OCI-LY7 (cell line): ENCODE results near the gene CTDSP1. TPM values are rescaled to one million over a fixed set of nuclear protein-coding genes. Genes with fewer than 3 reads are reported as not detected.

Experiments
- BruUV-seq: library from RNA; stranded (reverse); fragments of 400-500 nt; replicated peaks from 2 replicates; lab custom pipeline; 2021; lab: Mats Ljungman, UMichigan
- CTCF ChIA-PET: fragments of 300-600 bp; sonication (Branson Sonifier 250); formaldehyde crosslinking; loops from one replicate; lab custom pipeline; 2022; ENCODE audit warnings: antibody characterized with exemption; ENCODE audit not compliant: unreplicated experiment; lab: Charles Lee
- POLR2A ChIA-PET: fragments of 300-600 bp; sonication (Branson Sonifier 250); formaldehyde crosslinking; loops from one replicate; lab custom pipeline; 2022; ENCODE audit warnings: antibody characterized with exemption; lab: Charles Lee
- DNase-seq: peaks from one replicate; pipeline ENCODE4 v3.0.0-alpha.2; 2015; ENCODE audit warnings: low spot score
- H2AFZ ChIP-seq: fragments of 200-600 bp; sonication (generic), shearing (Covaris generic); 2 replicates; pipeline ENCODE4 v1.6.1; 2014; ENCODE audit warnings: mild to moderate bottlenecking, antibody characterized with exemption, low read length, moderate library complexity
- H3K27ac ChIP-seq: fragments of 200-600 bp; sonication (generic); 2 replicates; pipeline ENCODE4 v1.5.1; 2014; ENCODE audit warnings: mixed run types, low read depth, mild to moderate bottlenecking, moderate library complexity, low read length, inconsistent platforms; ENCODE audit not compliant: poor library complexity, severe bottlenecking
- H3K36me3 ChIP-seq: fragments of 200-600 bp; sonication (generic); 2 replicates; pipeline ENCODE4 v1.6.1; 2014; ENCODE audit warnings: mild to moderate bottlenecking, antibody characterized with exemption, low read length, moderate library complexity, mixed read lengths; ENCODE audit not compliant: insufficient read depth
- H3K4me1 ChIP-seq: fragments of 200-600 bp; sonication (generic); 2 replicates; pipeline ENCODE4 v1.5.1; 2014; ENCODE audit warnings: mild to moderate bottlenecking, low read length; ENCODE audit not compliant: insufficient read depth, poor library complexity, severe bottlenecking
- H3K4me2 ChIP-seq: fragments of 200-600 bp; sonication (generic); 2 replicates; pipeline ENCODE4 v1.6.1; 2014; ENCODE audit warnings: mild to moderate bottlenecking, low read length
- H3K4me3 ChIP-seq: fragments of 200-600 bp; sonication (generic); 2 replicates; pipeline ENCODE4 v1.5.1; 2014; ENCODE audit warnings: mild to moderate bottlenecking, low read depth, low read length; ENCODE audit not compliant: poor library complexity, severe bottlenecking
- H3K79me2 ChIP-seq: fragments of 200-600 bp; sonication (generic); 2 replicates; pipeline ENCODE4 v1.6.1; 2016; ENCODE audit warnings: low read depth, mild to moderate bottlenecking, low read length, moderate library complexity, mixed read lengths; ENCODE audit not compliant: insufficient read depth
- H3K9me2 ChIP-seq: fragments of 200-600 bp; sonication (generic); 2 replicates; pipeline ENCODE4 v1.6.1; 2016; ENCODE audit warnings: mild to moderate bottlenecking, low read length, mixed read lengths; ENCODE audit not compliant: insufficient read depth
- H3K9me3 ChIP-seq: fragments of 200-600 bp; sonication (generic); 2 replicates; pipeline ENCODE4 v1.6.1; 2014; ENCODE audit warnings: mild to moderate bottlenecking, mixed run types, low read length, mixed read lengths
- H4K20me1 ChIP-seq: fragments of 200-600 bp; sonication (generic); 2 replicates; pipeline ENCODE4 v1.6.1; 2014; ENCODE audit warnings: mild to moderate bottlenecking, antibody characterized with exemption, low read length, moderate library complexity, mixed read lengths; ENCODE audit not compliant: insufficient read depth
- EZH2phosphoT487 ChIP-seq: fragments of 200-600 bp; sonication (generic); IDR thresholded peaks from 2 replicates; pipeline ENCODE4 v1.6.1; 2018; ENCODE audit warnings: low read depth, borderline replicate concordance, mild to moderate bottlenecking, mixed run types, antibody characterized with exemption, low read length, moderate library complexity, mixed read lengths
- intact Hi-C: fragments of 100-400 bp; cut with micrococcal nuclease; formaldehyde crosslinking; loops from one replicate; pipeline ENCODE4 v1.10.0; 2022; ENCODE audit not compliant: unreplicated experiment
- total RNA-seq, 2 experiments: library from RNA; depleted of rRNA in 1 of 2; stranded (reverse); fragments of >200 nt in 1 of 2; shearing (Covaris generic) in 1 of 2; gene quantifications; 2 replicates each; pipeline ENCODE4 v1.2.3, GENCODE V29; 2014 to 2022
- TF ChIP-seq, protein P1 (sequence below): fragments of 200-600 bp; sonication (generic); conservative IDR thresholded peaks from 2 replicates; pipeline ENCODE4 v1.5.1; 2014; ENCODE audit warnings: mild to moderate bottlenecking, antibody characterized with exemption, low read length, moderate library complexity, mixed read lengths

The CTDSP1 gene
- total RNA-seq, 2 experiments from 2014 or later: 95.3 to 152 TPM

DNA sequence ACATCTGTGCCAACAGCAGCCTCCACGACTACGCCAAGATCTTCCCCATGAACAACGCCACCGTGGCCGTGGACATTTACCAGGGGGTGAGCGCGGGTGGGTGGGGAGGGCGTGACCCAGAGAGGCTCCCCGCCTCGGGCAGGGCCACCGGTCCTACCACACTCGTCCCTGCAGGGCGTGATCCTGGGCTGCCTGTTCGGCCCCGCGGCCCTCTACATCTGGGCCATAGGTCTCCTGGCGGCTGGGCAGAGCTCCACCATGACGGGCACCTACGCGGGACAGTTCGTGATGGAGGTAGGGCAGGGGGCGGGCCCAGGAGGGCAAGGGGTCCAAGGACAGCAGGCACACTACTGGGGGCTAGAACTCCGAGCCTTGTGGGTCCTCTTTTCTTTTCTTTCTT, 8.5 kb upstream of the CTDSP1 start:
- H4K20me1 ChIP-seq: no peaks in the 10 kb centered on the region
- no peak overlapping the region for H3K4me2 ChIP-seq
- no peak overlapping the region for H3K27ac ChIP-seq
- TF ChIP-seq, protein P1, sequence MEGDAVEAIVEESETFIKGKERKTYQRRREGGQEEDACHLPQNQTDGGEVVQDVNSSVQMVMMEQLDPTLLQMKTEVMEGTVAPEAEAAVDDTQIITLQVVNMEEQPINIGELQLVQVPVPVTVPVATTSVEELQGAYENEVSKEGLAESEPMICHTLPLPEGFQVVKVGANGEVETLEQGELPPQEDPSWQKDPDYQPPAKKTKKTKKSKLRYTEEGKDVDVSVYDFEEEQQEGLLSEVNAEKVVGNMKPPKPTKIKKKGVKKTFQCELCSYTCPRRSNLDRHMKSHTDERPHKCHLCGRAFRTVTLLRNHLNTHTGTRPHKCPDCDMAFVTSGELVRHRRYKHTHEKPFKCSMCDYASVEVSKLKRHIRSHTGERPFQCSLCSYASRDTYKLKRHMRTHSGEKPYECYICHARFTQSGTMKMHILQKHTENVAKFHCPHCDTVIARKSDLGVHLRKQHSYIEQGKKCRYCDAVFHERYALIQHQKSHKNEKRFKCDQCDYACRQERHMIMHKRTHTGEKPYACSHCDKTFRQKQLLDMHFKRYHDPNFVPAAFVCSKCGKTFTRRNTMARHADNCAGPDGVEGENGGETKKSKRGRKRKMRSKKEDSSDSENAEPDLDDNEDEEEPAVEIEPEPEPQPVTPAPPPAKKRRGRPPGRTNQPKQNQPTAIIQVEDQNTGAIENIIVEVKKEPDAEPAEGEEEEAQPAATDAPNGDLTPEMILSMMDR: no peak
- TF ChIP-seq EZH2phosphoT487: no peak
- H3K9me2 ChIP-seq: no peaks in the 10 kb centered on the region
- intact Hi-C loops: no loop called here
- peaks cover 21% of the 10 kb centered on the region for H3K4me1 ChIP-seq
- BruUV-seq: no TSS peak
- H3K4me3 ChIP-seq: no peak overlapping the region
- no peaks in the 10 kb centered on the region for H3K36me3 ChIP-seq
- ChIA-PET POLR2A (interaction anchor here (1.2 kb wide), 1 partner anchor 17 kb away, joined by 3 read pairs; no protein-coding TSS in a partner anchor), CTCF (no interaction called here)
- no peak overlapping the region for H2AFZ ChIP-seq
- no peak for DNase-seq
- no peaks in the 10 kb centered on the region for H3K79me2 ChIP-seq
- no peaks in the 10 kb centered on the region for H3K9me3 ChIP-seq

DNA sequence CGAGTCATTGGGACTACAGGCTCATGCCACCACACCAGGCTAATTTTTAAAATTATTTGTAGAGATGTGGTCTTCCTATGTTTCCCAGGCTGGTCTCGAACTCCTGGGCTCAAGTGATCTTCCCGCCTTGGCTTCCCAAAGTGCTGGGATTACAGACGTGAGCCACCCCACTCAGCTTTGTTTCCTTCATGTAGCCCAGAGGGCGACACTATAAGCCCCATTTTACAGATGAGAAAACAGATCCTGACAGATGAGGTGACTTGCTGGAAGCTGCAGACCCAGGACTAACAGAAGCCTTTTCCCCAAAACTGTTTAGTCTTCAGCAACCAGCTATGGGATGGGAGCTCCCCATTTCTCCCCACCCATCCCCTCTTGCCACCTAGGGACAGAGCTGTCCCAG, 7.2 kb upstream of the CTDSP1 start:
- Histone ChIP-seq H3K4me3 (no peak overlapping the region), H3K9me2 (no peaks in the 10 kb centered on the region), H3K4me2 (no peak overlapping the region), H2AFZ (no peak overlapping the region), H3K79me2 (no peaks in the 10 kb centered on the region), H3K36me3 (no peaks in the 10 kb centered on the region), H3K4me1 (peaks cover 32% of the 10 kb centered on the region), H3K9me3 (no peaks in the 10 kb centered on the region), H3K27ac (no peak overlapping the region), H4K20me1 (no peaks in the 10 kb centered on the region)
- CTCF ChIA-PET: interaction anchor here (0.9 kb wide), 1 partner anchor 120 kb away, joined by 3 read pairs; no protein-coding TSS in a partner anchor
- no peak for DNase-seq
- POLR2A ChIA-PET: interaction anchor here (0.7 to 1.8 kb wide), 5 partner anchors 13 to 96 kb away, joined by 3 to 7 read pairs (median 4); no protein-coding TSS in a partner anchor
- intact Hi-C loops: no loop called here
- no TSS peak for BruUV-seq
- no peak for TF ChIP-seq EZH2phosphoT487
- TF ChIP-seq, protein P1: no peak

DNA sequence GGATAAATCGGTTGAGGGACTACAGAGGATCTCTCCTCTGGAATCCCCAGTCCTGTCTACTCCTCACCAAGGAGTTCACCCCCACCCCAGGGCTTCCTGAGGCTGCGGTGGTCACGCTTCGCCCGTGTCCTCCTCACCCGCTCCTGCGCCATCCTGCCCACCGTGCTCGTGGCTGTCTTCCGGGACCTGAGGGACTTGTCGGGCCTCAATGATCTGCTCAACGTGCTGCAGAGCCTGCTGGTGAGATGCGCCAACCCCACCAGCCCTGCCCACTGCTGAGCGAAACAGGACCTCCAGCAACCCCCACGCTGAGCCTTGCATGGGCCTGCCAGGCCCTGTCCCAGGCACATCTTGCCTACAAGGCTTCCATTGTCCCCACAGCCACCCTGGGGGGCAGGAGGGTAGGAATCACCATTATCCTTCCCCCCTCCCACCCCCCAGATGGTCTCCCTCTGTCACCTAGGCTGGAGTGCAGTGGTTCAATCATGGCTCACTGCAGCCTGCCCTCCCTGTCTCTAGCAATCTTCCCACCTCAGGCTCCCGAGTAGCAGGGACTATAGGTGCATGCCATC, 6.7 kb upstream of the CTDSP1 start:
- H3K27ac ChIP-seq: no peak overlapping the region
- intact Hi-C loops: no loop called here
- no peak overlapping the region for H2AFZ ChIP-seq
- H3K36me3 ChIP-seq: no peaks in the 10 kb centered on the region
- no peak overlapping the region for H3K4me2 ChIP-seq
- TF ChIP-seq, protein P1: no peak
- no peak for TF ChIP-seq EZH2phosphoT487
- no peak overlapping the region for H3K4me3 ChIP-seq
- POLR2A ChIA-PET: interaction anchor here (0.8 to 1.8 kb wide), 7 partner anchors 8 to 102 kb away, joined by 3 to 7 read pairs (median 4); partner anchors contain the start of gene TMBIM1
- peaks cover 37% of the 10 kb centered on the region for H3K4me1 ChIP-seq
- no peaks in the 10 kb centered on the region for H3K9me2 ChIP-seq
- no peaks in the 10 kb centered on the region for H3K79me2 ChIP-seq
- no TSS peak for BruUV-seq
- H3K9me3 ChIP-seq: no peaks in the 10 kb centered on the region
- DNase-seq: no peak
- no peaks in the 10 kb centered on the region for H4K20me1 ChIP-seq
- CTCF ChIA-PET: interaction anchor here (0.5 to 1.8 kb wide), 4 partner anchors 23 to 886 kb away, joined by 4 to 6 read pairs (median 5); no protein-coding TSS in a partner anchor
